Left cardiac atrium (tissue), 4 donors: ENCODE data around the gene DTL. TPM values are rescaled to one million over a fixed set of nuclear protein-coding genes. Genes with fewer than 3 reads are reported as not detected.

Experiments
- ATAC-seq, 2 donors: fragments of 200-7000 bp; cut with Tn5 transposase; one replicate each; pipeline ENCODE4 v1.9.1; 2020; ENCODE audit warnings: mild to moderate bottlenecking in 2 of 2, moderate library complexity in 2 of 2
- DNase-seq: peaks from one replicate; pipeline ENCODE4 v3.0.0-alpha.2; 2020
- intact Hi-C, 2 donors: fragments of 100-400 bp; cut with DNase I; formaldehyde crosslinking; loops; one replicate each; pipeline versions ENCODE4 v1.14.1 to v1.15.1; 2022 to 2023
- total RNA-seq, 2 donors: library from RNA; stranded (reverse); fragmentation: NEBNext Ultra II Directional; extraction: Animal tissue kit (Norgen Biotek cat#: 25700); gene quantifications; one replicate each; pipeline ENCODE4 v1.2.1, GENCODE V29; 2021
- donor health status: DM: no; HTN: yes; CAD: no.
- donor health status: DM: no; HTN: yes; CAD: no; lungs with severe emphysema.
- donor health status: DM: yes; HTN: yes; CAD: no.
- donor health status: Dilated cardiomyopathy.

The DTL gene
- total RNA-seq, 2 donors from 2014 or later = 0.71 to 3.9 TPM

DNA sequence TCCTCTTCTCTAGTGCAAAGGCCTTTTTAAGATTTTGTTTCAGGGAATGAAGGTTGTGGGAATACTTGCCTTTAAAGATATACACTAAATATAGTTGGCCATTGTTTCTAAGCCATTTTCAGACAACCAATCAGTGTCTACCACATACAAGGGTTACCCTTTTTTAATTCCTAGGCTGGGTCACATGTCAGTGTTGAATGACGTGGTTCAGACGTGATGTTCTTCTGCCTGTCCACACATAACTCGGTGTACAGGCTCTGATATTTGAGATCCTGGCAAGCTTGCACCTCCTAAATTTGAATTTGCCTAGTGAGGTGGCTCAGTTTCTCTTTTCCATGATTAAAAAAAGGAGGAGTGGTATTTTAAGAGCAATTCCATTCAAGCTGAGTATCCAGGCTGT lies 38.8 kb downstream of the DTL start:
- intact Hi-C loops = loop anchor here in 1 of 2 donors (5.0 kb wide), 2 partner anchors 213 to 293 kb away; partner anchors contain the start of gene PPP2R5A
- ATAC-seq = peak; percentile 84 to 92
- no peak for DNase-seq

DNA sequence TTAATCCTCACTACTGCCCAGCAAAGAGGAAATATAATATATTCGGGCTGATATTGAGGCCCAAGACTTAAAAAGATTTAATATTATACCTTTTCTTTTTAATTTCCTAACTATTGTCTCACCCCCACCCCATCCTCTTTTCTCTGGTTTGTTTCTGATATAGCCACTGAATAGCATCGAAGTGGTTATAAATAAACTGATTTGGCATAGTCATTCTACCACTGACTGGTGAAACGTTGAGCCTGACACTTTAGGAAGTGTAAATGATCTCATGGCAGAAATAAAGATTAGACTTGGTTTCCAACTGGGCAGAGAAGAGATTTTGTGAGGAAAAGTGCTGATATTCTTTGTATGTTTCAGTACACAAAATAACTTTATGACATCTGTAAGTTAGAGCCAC lies 39.3 kb downstream of the DTL start:
- ATAC-seq (peak; percentile 70 to 81), DNase-seq (no peak)
- intact Hi-C loops = loop anchor here in 1 of 2 donors (5.0 kb wide), 2 partner anchors 212 to 292 kb away; partner anchors contain the start of gene PPP2R5A

DNA sequence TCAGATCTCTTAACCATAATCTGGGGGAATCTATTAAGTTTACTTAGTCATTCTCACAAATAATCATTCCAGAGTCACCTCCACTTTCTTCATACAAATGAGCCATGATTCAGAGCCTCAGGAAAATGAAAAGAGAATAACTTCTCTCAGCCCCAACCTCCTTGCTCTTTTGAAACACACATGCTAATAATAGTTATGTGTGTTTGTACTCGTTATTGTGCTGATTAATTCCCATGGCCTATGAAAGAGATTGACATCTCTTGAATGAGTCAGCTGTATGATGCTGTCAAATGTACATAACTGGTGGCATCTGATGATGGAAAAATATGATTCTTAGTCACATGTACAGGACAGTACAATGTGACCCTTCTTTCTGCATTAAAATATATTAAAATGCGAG lies 41.5 kb downstream of the DTL start:
- intact Hi-C loops = no loop called here
- ATAC-seq = no peak
- DNase-seq = no peak

DNA sequence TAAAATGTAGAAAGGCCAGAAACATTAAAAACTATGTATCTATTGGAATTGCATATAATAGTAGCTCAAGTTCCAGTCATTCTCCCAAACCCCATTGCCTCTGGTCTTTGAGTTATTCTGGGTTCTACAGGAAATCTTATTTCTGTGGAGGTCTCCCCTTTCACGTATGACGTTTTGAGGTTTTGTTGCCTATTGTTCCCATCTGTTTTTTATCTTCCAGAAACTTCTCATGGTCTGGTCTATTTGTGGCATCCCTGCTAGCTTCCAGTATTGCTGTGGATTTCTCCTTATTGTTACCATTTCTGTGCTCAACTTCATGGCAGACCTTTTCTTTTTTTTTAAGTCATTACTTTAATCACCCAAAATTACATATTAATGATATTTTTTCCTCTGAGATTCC lies 43.3 kb downstream of the DTL start:
- DNase-seq (no peak), ATAC-seq (no peak)
- intact Hi-C loops = no loop called here

DNA sequence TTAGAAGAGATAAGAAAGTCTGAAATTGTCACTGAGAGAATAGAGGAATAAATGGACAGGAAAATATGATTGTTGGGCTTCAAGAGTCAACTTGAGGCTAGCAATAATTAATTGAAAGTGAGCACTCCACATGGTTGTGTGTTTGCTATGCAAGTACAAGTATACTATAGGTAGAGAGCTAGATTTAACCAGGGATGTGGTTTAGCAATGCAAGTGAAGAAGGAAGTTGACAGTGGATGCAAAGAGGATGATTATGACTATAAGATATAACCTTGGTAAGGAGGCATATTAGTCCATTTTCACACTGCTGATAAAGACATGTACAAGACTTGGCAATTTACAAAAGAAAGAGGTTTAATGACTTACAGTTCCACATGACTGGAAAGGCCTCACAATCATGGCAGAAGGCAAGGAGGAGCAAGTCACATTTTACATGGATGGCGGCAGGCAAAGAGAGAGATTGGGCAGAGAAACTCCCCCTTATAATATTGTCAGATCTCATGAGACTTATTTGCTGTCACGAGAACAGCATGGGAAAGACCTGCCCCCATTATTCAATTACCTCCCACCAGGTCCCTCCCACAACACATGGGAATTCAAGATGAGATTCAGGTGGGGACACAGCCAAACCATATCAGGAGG lies 47.3 kb downstream of the DTL start:
- intact Hi-C loops = no loop called here
- DNase-seq (no peak), ATAC-seq (no peak)

DNA sequence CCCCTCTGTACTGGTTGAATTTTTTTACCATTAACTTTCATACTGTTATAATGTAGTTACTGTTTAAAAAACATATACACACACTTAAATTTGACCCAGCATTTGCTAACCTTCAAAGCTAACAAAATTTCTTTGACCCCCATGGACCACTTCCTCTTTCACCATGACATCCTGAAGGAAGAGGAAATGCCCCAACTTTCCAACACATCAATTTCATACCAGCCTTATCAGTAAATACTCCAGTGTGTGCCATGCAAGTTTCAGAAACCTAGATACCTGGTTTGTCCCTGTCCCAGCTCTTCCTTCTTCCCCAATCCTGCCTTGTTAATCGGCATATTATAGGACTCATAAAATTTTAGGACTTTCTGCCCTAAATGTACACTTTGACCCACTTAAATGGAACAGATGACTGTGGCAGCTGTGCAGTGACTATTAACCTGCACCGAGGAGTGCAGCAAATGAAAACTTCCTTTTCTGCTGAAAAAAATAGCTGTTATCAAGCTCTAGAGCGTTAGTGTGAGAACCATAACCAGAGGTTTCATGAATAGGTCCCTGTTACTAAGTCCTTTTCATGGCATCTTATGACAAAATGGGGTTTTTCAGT lies 54.1 kb downstream of the DTL start:
- ATAC-seq = no peak
- intact Hi-C loops = loop anchor here in 1 of 2 donors (5.0 kb wide), 1 partner anchor 193 kb away; no protein-coding TSS in a partner anchor

DNA sequence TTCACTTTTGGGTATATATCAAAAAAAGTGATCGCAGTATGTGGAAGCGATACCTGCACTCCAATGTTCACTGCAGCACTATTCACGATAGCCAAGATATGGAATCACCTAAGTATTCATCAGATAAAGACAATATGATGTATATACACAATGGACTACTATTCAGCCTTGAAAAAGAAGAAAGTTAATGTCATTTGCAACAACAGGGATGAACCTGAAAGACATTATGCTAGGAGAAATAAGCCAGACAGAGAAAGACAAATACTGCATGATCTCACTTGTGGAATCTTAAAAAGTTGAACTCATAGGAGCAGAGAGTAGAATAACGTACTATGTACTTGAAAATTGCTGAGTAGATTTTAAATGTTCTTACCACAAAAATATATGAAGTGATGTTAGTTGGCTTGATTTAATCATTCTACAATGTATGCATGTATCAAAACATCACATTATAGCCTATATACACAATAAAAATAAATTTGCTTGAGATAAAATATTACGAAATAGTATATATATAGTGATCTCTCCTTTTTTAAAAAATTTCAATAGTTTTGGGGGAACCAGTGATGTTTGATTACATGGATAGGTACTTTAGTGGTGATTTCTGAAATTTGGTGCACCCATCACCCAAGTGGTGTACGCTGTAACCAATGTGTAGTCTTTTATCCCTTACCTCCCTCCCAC lies 56.0 kb downstream of the DTL start:
- intact Hi-C loops = no loop called here
- ATAC-seq (no peak), DNase-seq (no peak)

More for the DNA sequence above, 54.1 kb downstream of the DTL start:
- no peak for DNase-seq

DNA sequence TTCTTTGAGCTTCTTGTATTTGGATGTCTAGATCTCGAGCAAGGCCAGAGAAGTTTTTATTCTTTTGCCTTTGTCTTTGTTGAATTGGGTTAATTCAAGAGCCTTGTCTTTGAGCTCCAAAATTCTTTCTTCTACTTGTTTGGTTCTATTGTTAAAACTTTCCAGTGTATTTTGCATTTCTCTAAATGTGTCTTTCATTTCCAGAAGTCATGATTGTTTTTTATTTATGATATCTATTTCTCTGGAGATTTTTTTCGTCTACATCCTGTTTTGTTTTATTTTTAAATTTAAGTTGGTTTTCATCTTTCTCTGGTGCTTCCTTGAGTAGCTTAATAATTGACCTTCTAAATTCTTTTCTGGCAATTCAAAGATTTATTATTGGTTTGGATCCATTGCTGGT lies 61.8 kb downstream of the DTL start:
- ATAC-seq (no peak), DNase-seq (no peak)
- intact Hi-C loops = no loop called here

DNA sequence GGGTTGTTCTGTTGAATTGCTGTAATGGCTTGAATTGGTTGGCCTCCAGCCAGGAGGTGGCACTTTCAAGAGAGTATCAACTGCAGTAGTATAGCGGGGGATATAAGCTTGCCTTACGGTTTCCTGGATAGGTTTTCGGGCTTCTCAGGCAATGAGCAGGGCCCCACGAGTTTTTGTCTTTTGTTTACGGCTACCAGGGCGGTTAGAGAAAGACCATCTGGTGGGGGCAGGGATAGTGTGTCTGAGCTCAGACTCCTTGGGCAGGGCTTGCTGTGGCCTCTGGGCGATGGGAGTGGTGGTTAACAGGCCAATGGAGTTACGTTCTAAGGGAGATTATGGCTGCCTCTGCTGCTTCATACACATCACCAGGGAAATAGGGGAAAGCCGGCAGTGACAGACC lies 62.8 kb downstream of the DTL start:
- DNase-seq (no peak), ATAC-seq (no peak)

DNA sequence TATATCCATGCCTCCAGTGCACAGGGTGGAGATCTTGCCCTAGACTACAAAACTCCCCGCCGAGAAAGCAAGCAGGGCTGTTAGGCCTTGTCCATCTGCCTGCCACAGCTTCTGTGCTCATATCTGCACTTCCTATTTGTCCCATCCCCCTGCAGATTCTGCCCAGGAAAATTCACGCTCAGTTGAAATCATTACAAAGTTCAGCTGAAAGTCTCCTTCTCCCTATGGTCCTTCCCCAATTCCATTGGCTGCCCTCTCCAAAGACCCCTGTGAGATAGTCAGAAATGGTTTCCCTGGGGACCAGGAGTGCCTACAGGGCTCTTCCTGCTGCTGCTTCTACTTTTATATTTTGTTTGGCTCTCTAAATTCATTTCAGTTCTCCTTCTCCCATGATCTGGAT lies 63.2 kb downstream of the DTL start:
- intact Hi-C loops = no loop called here
- ATAC-seq = no peak
- DNase-seq = no peak

More for the DNA sequence above, 62.8 kb downstream of the DTL start:
- intact Hi-C loops = no loop called here

DNA sequence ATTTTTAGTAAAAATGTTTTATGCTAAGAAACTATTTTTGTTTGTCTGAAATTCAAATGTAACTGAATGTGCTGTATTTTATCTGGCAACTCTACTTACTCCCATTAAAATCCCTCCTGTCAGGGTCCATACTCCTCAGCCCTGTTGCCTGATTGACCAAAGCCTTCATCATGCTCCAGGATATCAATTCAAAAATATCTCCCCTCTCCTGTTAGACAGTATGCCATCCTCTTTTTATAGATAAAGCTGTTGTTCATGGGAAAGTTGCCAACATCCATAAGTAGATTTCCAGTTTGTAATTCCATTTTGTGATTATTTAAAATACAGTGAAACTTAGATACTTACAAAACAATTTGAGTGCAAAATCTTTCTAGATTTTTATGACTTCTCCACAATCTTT lies 65.7 kb downstream of the DTL start:
- no peak for ATAC-seq
- intact Hi-C loops = no loop called here
- no peak for DNase-seq

DNA sequence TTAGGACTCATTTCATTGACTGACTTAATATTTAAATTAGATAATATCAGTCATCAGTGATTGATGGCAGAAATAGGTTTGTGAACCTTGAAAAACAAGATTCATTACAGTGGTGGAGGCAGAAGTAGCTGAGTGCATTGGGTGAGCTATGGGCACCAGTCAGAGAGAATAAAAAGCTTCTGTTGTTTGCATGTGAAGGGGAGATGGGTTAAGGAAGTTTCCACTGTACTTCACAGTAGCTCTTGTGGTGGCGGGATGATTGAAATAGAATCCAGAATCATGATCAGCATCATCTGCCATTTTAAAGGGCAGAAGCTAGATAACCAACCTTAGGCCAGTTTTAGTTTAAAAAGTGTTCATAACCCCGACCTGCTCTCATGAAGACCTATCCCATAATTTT lies 66.2 kb downstream of the DTL start:
- DNase-seq (no peak), ATAC-seq (no peak)
- intact Hi-C loops = no loop called here

DNA sequence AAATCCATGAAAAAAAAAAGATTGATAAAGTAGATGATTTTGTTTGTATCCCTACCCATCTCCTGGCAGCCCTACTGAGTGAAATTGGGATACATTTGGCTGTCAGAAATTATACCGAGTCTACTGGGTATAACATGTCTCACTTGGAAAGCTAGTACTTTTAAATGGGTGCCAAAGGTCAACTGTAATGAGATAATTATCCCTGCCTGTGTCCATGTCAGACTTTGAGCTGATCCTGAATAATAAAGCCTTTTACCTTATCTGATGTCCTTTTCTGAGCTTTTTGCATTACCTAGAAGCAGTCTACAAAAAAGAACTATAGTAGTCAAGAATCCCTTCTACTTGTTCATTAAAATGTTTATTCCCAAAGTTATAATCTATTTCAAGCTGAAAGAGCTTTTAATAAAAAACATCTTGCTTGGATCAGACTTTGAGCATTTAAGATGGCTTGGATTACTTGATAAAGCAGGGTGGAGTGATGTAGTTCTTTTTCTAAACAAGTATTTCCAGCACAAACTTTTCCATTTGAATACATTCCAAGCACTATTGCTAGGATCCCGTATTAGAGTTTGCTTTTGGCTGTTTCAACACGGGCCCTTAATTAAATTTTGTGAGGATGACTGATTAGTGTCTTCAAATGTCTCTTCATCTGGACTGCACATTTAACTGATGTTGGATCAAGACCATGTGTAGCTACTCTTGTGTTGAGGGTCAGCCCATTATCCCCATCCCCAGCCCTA lies 69.2 kb downstream of the DTL start:
- ATAC-seq = no peak
- intact Hi-C loops = no loop called here
- no peak for DNase-seq

DNA sequence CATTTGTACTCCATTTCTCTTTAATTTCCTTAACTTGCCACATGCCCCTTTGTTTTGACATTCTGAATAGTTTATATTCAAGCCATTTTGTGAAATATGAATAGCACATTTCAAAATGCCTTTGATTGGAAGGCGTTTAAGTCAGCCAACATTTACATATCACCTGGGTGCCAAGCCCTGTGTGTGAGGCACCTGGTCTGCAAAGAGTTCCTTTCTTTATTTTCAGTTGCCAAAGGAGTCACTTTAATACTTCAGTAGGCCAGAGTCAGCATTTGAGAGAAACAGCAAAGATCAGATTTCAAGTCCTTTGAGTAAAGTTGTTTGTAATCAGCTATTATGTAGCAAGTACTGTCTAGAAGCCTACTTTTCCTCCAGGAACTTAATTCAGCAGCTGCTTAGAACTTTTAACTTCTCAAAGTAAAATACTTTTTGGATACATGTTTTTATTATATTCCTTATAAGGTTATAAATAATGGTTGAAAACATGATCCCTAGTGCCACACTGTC lies 70.8 kb downstream of the DTL start:
- DNase-seq (no peak), ATAC-seq (no peak)
- intact Hi-C loops = no loop called here

DNA sequence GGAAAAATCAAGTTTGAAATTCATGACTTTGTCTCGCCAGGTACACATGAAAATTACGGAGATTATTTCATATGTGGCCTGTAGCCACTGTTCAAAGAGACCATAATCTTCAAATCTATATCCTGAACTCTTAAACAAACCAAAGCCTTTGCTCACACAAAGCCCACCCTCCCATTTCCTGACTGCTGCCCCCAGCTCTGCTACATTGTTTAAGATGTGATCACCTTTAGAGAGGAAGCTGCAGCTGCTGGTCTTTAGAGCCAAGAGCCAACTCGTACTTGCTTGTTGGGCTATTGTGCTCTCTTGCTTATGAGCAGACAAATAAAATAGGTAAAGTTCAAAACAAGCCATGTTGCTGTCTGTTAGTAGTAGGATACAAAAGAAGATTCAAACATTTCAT lies 71.9 kb downstream of the DTL start:
- no peak for ATAC-seq
- intact Hi-C loops = no loop called here
- no peak for DNase-seq

DNA sequence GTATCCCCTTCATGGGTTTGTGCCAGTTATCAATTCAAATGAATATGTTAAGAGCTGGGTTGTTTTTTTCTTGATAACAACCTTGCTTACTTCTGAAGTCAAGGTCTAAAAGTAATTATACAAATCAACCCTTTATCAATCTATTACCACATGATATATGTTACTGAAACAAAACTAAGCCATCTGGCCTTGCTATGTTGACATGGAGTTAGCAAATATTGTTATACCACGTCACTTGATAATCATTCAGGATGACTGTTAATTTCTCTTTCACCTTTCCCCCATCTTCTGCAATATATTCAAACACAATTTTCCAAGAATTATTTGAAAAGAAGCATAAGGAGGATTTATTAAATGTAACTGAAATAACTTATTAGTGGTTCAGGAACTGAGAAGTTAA lies 72.6 kb downstream of the DTL start:
- ATAC-seq (no peak), DNase-seq (no peak)
- intact Hi-C loops = no loop called here

DNA sequence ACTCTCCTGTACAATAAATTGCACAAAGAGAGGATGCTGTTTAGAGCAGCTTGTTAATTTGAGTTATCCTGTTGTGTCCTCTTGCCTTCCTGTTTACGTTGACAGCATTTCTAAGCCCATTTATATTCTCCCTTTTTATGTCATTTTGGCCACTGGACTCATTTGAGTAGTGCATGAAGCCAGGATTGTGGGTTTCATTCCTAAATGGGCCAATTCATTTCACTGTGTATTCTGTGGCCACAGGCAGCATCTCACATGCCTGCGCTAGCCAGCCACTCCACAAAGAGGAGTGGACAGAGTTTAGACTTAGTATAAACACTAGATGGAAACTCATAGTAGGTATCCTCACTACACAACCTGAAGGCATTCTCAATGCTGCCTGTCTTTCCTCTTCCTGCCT lies 73.4 kb downstream of the DTL start:
- DNase-seq (no peak), ATAC-seq (no peak)
- intact Hi-C loops = no loop called here

DNA sequence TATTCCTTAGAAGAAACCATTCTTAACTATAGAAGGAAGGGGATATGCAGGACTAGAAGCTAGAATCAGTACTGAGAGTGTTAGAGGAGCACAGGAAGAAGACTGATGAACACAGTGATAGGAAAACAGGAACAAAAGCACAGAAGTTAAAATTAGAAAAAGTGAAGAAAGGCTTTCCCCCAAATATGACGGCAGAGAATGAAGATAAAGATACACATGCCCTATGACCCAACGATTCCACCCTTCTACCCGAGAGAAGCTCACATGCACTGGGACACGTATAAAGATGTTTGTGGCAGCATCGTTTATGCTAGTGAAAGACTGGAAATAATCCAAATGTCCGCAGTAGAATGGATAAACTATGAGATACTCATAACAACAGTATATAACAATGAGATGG lies 74.2 kb downstream of the DTL start:
- DNase-seq (no peak), ATAC-seq (no peak)
- intact Hi-C loops = no loop called here

DNA sequence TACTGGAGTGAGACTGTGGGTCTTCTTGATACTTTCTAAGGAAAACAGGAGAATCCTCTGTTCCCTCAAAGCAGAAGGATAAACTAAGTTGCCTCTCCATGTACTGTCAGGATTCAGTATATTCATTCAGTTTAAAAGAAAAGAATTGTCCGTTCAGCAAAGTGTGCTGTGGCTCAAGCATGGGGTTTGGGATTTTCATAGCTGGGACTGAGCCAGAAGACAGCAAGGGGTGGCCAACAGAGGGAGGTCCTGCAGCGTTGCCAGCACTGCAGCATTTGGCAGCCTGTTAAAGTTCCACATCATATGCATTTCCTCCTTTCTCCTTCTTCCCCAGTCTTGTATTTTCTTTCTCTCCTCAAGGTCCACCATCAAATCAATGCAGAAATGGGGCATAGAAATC lies 75.1 kb downstream of the DTL start:
- ATAC-seq (peak; percentile 77 to 89), DNase-seq (peak; percentile 32)
- intact Hi-C loops = no loop called here

DNA sequence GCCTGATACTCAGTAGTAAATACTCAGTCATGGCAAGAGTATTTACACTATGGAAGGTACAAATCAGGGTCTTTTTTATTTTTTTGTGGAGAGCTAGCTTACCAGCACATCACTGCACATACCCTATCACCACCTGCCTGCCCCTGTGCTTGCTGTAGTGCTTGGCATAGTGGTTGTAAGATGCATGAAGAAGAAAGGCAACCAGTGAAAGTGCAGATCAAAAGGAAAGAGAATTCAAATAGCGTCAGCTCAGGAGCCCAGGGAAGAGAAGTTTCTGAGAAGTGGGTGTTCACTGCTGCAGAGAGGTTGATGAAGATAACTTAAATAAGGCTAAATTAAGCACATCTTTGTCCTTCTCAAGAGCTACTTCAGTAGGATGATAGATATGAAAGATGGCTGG lies 76.0 kb downstream of the DTL start:
- ATAC-seq (no peak), DNase-seq (no peak)
- intact Hi-C loops = no loop called here
